ENCODE data around the gene LIME1. TPM values are rescaled to one million over a fixed set of nuclear protein-coding genes. Genes with fewer than 3 reads are reported as not detected.

LIME1 gene
- total and polyA plus RNA-seq, 2 of the 4 experiments (the other 2 are of a cell fraction): 0.36 to 7.8 TPM

DNA sequence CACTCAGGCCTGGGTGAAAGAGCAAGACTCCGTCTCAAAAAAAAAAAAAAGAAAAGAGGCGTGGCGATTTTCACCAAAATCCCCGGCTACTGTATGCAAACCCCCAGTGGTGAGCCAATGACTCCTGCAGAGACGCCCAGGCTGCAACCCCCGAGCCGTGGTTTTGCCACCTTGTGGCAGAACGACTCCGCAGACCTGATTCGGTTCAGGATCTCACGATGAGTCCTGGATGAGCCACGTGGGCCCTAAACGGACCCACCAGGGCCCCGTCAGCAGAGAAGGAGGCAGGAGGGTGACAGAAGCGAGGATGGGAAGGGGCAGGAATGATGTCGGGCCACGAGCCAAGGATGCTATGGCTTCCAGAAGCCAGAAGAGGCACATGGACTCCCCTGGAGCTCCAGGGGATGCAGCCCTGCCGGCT lies 45.6 kb downstream of the LIME1 start:
- Histone ChIP-seq H2BK120ac (ENCODE audit: low read depth, low read length) (no peak overlapping the region), H3K4me1 (ENCODE audit: control insufficient read depth, insufficient read depth, low read length) (no peaks in the 10 kb centered on the region), H4K5ac (ENCODE audit: low read depth, low read length) (no peak overlapping the region), H3K18ac (ENCODE audit: low read depth, low read length) (no peak overlapping the region), H2BK5ac (ENCODE audit: low read depth, low read length, poor library complexity, severe bottlenecking) (no peak overlapping the region), H2AK9ac (replicated peaks; ENCODE audit: low read depth, low read length, poor library complexity) (no peak overlapping the region), H4K8ac (ENCODE audit: low read depth in 2 of 2, low read length in 2 of 2) (no peak overlapping the region), H2AFZ (replicated peaks; ENCODE audit: low read length, poor library complexity) (no peak overlapping the region), H3K79me1 (ENCODE audit: low read depth in 1 of 2, low read length in 2 of 2) (peaks cover 4 to 42% of the 10 kb centered on the region in 2 experiments), H3K4me2 (ENCODE audit: low read depth, low read length) (no peak overlapping the region), H3K36me3 (ENCODE audit: control insufficient read depth, insufficient read depth, low read length) (no peaks in the 10 kb centered on the region), H3K9me3 (ENCODE audit: control insufficient read depth, insufficient read depth, low read length) (no peaks in the 10 kb centered on the region), H2BK20ac (ENCODE audit: low read depth, low read length) (no peak overlapping the region), H4K20me1 (ENCODE audit: insufficient read depth, low read length) (peaks cover 23% of the 10 kb centered on the region), H2AK5ac (ENCODE audit: low read depth, low read length) (no peak overlapping the region), H3K9me1 (ENCODE audit: insufficient read depth, low read length) (no peaks in the 10 kb centered on the region), H3K27me3 (ENCODE audit: control insufficient read depth, insufficient read depth, low read length) (no peaks in the 10 kb centered on the region), H3K9ac (ENCODE audit: low read depth, low read length) (no peak overlapping the region), H3K23ac (ENCODE audit: low read depth, low read length) (no peak overlapping the region), H3K4me3 (ENCODE audit: insufficient read depth, low read depth, low read length) (no peak overlapping the region), H3K56ac (ENCODE audit: extremely low read depth, insufficient read depth, low read length) (no peak overlapping the region), H4K91ac (ENCODE audit: insufficient read depth, low read depth, low read length) (no peak overlapping the region), H3K4ac (ENCODE audit: low read depth, low read length) (no peak overlapping the region), H3K14ac (replicated peaks; ENCODE audit: low read depth, low read length) (no peak overlapping the region), H3K27ac (ENCODE audit: insufficient read depth, low read length) (no peak overlapping the region), H2BK15ac (ENCODE audit: low read depth, low read length) (no peak overlapping the region)
- TF ChIP-seq MAFK (IDR thresholded peaks at IDR 0.05; ENCODE audit: low read depth, low read length): no peak
- no peak for TF ChIP-seq RAD21 (IDR thresholded peaks at IDR 0.05; ENCODE audit: low read length)
- no peak for TF ChIP-seq CHD1 (IDR thresholded peaks at IDR 0.05; ENCODE audit: low read depth, low read length)
- no peak for TF ChIP-seq RFX5 (IDR thresholded peaks at IDR 0.05; ENCODE audit: low read depth, low read length)
- no peak for TF ChIP-seq SMC3 (IDR thresholded peaks at IDR 0.05; ENCODE audit: low read depth, low read length)
- no peak for TF ChIP-seq FOS (IDR thresholded peaks at IDR 0.05; ENCODE audit: low read depth, low read length)
- no peak for TF ChIP-seq RCOR1 (IDR thresholded peaks at IDR 0.05; ENCODE audit: insufficient replicate concordance, low read length)
- no peak for TF ChIP-seq POLR2A (IDR thresholded peaks at IDR 0.05; ENCODE audit: low read depth, low read length)
- no peak for TF ChIP-seq CEBPB (IDR thresholded peaks at IDR 0.05; ENCODE audit: low read depth, low read length)
- no peak for TF ChIP-seq MAZ (IDR thresholded peaks at IDR 0.05; ENCODE audit: borderline replicate concordance, low read depth, low read length)
- TF ChIP-seq BHLHE40 (IDR thresholded peaks at IDR 0.05; ENCODE audit: low read depth, low read length): no peak
- TF ChIP-seq MXI1 (IDR thresholded peaks at IDR 0.05; ENCODE audit: borderline replicate concordance, low read depth, low read length): no peak
- TF ChIP-seq, protein P1, sequence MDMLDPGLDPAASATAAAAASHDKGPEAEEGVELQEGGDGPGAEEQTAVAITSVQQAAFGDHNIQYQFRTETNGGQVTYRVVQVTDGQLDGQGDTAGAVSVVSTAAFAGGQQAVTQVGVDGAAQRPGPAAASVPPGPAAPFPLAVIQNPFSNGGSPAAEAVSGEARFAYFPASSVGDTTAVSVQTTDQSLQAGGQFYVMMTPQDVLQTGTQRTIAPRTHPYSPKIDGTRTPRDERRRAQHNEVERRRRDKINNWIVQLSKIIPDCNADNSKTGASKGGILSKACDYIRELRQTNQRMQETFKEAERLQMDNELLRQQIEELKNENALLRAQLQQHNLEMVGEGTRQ (IDR thresholded peaks at IDR 0.05; ENCODE audit: low read depth, low read length): no peak
- dilution Hi-C loops (cut with HindIII; ENCODE audit: low sequenced_read_pairs, unreplicated experiment): no loop called here
- in situ Hi-C loops (cut with MboI; ENCODE audit: low sequenced_read_pairs): loop anchor here (5.0 kb wide), 1 partner anchor 75 kb away; no protein-coding TSS in a partner anchor
- POLR2A ChIA-PET (ENCODE audit: unreplicated experiment): no interaction called here
- DNase-seq (no peak), ATAC-seq (ENCODE audit: low read depth) (no peak)
- BruUV-seq (replicated peaks): no TSS peak
- 82% methylated on average over 15 of the region's 18 CpGs; no CpG with 5 or more reads in 1 of the 2 experiments for WGBS, 2 experiments (ENCODE audit: extremely low coverage in 2 of 2, insufficient read length in 1 of 2)
- intact Hi-C loops (cut with micrococcal nuclease): no loop called here
- CTCF ChIA-PET: no interaction called here

Measured in IMR-90 (cell line).